OCI-LY7 (cell line): ENCODE data around the gene UPF2. TPM values are rescaled to one million over a fixed set of nuclear protein-coding genes. Genes with fewer than 3 reads are reported as not detected.

Experiments used
- BruUV-seq: library from RNA; stranded (reverse); fragments of 400-500 nt; replicated peaks from 2 replicates; lab custom pipeline; 2021; lab: Mats Ljungman, UMichigan
- CTCF ChIA-PET: fragments of 300-600 bp; sonication (Branson Sonifier 250); formaldehyde crosslinking; loops from one replicate; lab custom pipeline; 2022; ENCODE audit warnings: antibody characterized with exemption; ENCODE audit not compliant: unreplicated experiment; lab: Charles Lee
- POLR2A ChIA-PET: fragments of 300-600 bp; sonication (Branson Sonifier 250); formaldehyde crosslinking; loops from one replicate; lab custom pipeline; 2022; ENCODE audit warnings: antibody characterized with exemption; lab: Charles Lee
- DNase-seq: peaks from one replicate; pipeline ENCODE4 v3.0.0-alpha.2; 2015; ENCODE audit warnings: low spot score
- H2AFZ ChIP-seq: fragments of 200-600 bp; sonication (generic), shearing (Covaris generic); 2 replicates; pipeline ENCODE4 v1.6.1; 2014; ENCODE audit warnings: mild to moderate bottlenecking, antibody characterized with exemption, low read length, moderate library complexity
- H3K27ac ChIP-seq: fragments of 200-600 bp; sonication (generic); 2 replicates; pipeline ENCODE4 v1.5.1; 2014; ENCODE audit warnings: mixed run types, low read depth, mild to moderate bottlenecking, moderate library complexity, low read length, inconsistent platforms; ENCODE audit not compliant: poor library complexity, severe bottlenecking
- H3K36me3 ChIP-seq: fragments of 200-600 bp; sonication (generic); 2 replicates; pipeline ENCODE4 v1.6.1; 2014; ENCODE audit warnings: mild to moderate bottlenecking, antibody characterized with exemption, low read length, moderate library complexity, mixed read lengths; ENCODE audit not compliant: insufficient read depth
- H3K4me1 ChIP-seq: fragments of 200-600 bp; sonication (generic); 2 replicates; pipeline ENCODE4 v1.5.1; 2014; ENCODE audit warnings: mild to moderate bottlenecking, low read length; ENCODE audit not compliant: insufficient read depth, poor library complexity, severe bottlenecking
- H3K4me2 ChIP-seq: fragments of 200-600 bp; sonication (generic); 2 replicates; pipeline ENCODE4 v1.6.1; 2014; ENCODE audit warnings: mild to moderate bottlenecking, low read length
- H3K4me3 ChIP-seq: fragments of 200-600 bp; sonication (generic); 2 replicates; pipeline ENCODE4 v1.5.1; 2014; ENCODE audit warnings: mild to moderate bottlenecking, low read depth, low read length; ENCODE audit not compliant: poor library complexity, severe bottlenecking
- H3K79me2 ChIP-seq: fragments of 200-600 bp; sonication (generic); 2 replicates; pipeline ENCODE4 v1.6.1; 2016; ENCODE audit warnings: low read depth, mild to moderate bottlenecking, low read length, moderate library complexity, mixed read lengths; ENCODE audit not compliant: insufficient read depth
- H3K9me2 ChIP-seq: fragments of 200-600 bp; sonication (generic); 2 replicates; pipeline ENCODE4 v1.6.1; 2016; ENCODE audit warnings: mild to moderate bottlenecking, low read length, mixed read lengths; ENCODE audit not compliant: insufficient read depth
- H3K9me3 ChIP-seq: fragments of 200-600 bp; sonication (generic); 2 replicates; pipeline ENCODE4 v1.6.1; 2014; ENCODE audit warnings: mild to moderate bottlenecking, mixed run types, low read length, mixed read lengths
- H4K20me1 ChIP-seq: fragments of 200-600 bp; sonication (generic); 2 replicates; pipeline ENCODE4 v1.6.1; 2014; ENCODE audit warnings: mild to moderate bottlenecking, antibody characterized with exemption, low read length, moderate library complexity, mixed read lengths; ENCODE audit not compliant: insufficient read depth
- CTCF ChIP-seq: fragments of 200-600 bp; sonication (generic); conservative IDR thresholded peaks from 2 replicates; pipeline ENCODE4 v1.5.1; 2014; ENCODE audit warnings: mild to moderate bottlenecking, antibody characterized with exemption, low read length, moderate library complexity, mixed read lengths
- EZH2phosphoT487 ChIP-seq: fragments of 200-600 bp; sonication (generic); IDR thresholded peaks from 2 replicates; pipeline ENCODE4 v1.6.1; 2018; ENCODE audit warnings: low read depth, borderline replicate concordance, mild to moderate bottlenecking, mixed run types, antibody characterized with exemption, low read length, moderate library complexity, mixed read lengths
- intact Hi-C: fragments of 100-400 bp; cut with micrococcal nuclease; formaldehyde crosslinking; loops from one replicate; pipeline ENCODE4 v1.10.0; 2022; ENCODE audit not compliant: unreplicated experiment
- total RNA-seq, 2 experiments: library from RNA; depleted of rRNA in 1 of 2; stranded (reverse); fragments of >200 nt in 1 of 2; shearing (Covaris generic) in 1 of 2; gene quantifications; 2 replicates each; pipeline ENCODE4 v1.2.3, GENCODE V29; 2014 to 2022

Gene UPF2
- total RNA-seq, 2 experiments from 2014 or later = 24.8 to 46.8 TPM

GRCh38 chr10:11880151-11881029, 162.2 kb downstream of the UPF2 start:
- POLR2A ChIA-PET = interaction anchor here (0.6 to 2.0 kb wide), 2 partner anchors 17 to 1222 kb away, joined by 4 to 5 read pairs; no protein-coding TSS in a partner anchor
- Histone ChIP-seq H4K20me1 (no peaks in the 10 kb centered on the region), H3K36me3 (no peaks in the 10 kb centered on the region), H3K79me2 (no peaks in the 10 kb centered on the region), H3K27ac (no peak overlapping the region), H2AFZ (no peak overlapping the region), H3K4me3 (no peak overlapping the region), H3K4me2 (no peak overlapping the region), H3K4me1 (no peaks in the 10 kb centered on the region), H3K9me2 (no peaks in the 10 kb centered on the region), H3K9me3 (no peaks in the 10 kb centered on the region)
- CTCF ChIA-PET = interaction anchor here (0.5 kb wide), 1 partner anchor 227 kb away, joined by 4 read pairs; no protein-coding TSS in a partner anchor
- no peak for TF ChIP-seq EZH2phosphoT487
- no peak for TF ChIP-seq CTCF
- DNase-seq = no peak
- intact Hi-C loops = no loop called here
- BruUV-seq = no TSS peak

GRCh38 chr10:11879387-11880094, 163.1 kb downstream of the UPF2 start:
- POLR2A ChIA-PET = no interaction called here
- Histone ChIP-seq H3K79me2 (no peaks in the 10 kb centered on the region), H3K36me3 (no peaks in the 10 kb centered on the region), H3K9me2 (no peaks in the 10 kb centered on the region), H3K9me3 (no peaks in the 10 kb centered on the region), H3K4me3 (no peak overlapping the region), H2AFZ (no peak overlapping the region), H3K27ac (no peak overlapping the region), H4K20me1 (no peaks in the 10 kb centered on the region), H3K4me1 (no peaks in the 10 kb centered on the region), H3K4me2 (no peak overlapping the region)
- DNase-seq = no peak
- CTCF ChIA-PET = no interaction called here
- BruUV-seq = no TSS peak
- no peak for TF ChIP-seq CTCF
- no peak for TF ChIP-seq EZH2phosphoT487
- intact Hi-C loops = no loop called here
